Fibroblast of skin of abdomen (primary cell): Measurements from ENCODE around the gene RAB5IF. TPM values are rescaled to one million over a fixed set of nuclear protein-coding genes. Genes with fewer than 3 reads are reported as not detected.
A peak's percentile ranks its signal among the peaks of the same experiment; 100 is the strongest.
"Not testable (repeated sequence)": the region's sequence is repeated elsewhere in the genome, so short reads cannot be mapped to it uniquely, and the experiment has no call there.

Experiments
- DNase-seq: peaks from one replicate; pipeline ENCODE4 v3.0.0-alpha.2; 2013
- polyA plus RNA-seq, 2 experiments: library from polyadenylated mRNA; unstranded; fragments of 120-200 nt; gene quantifications; one replicate each; pipeline ENCODE4 v1.2.1, GENCODE V29; 2013; ENCODE audit not compliant: insufficient read length in 2 of 2

The RAB5IF gene, protein sequence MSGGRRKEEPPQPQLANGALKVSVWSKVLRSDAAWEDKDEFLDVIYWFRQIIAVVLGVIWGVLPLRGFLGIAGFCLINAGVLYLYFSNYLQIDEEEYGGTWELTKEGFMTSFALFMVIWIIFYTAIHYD
- polyA plus RNA-seq (2013, experiment 1 of 2; ENCODE audit: insufficient read length): 65.9 TPM
- polyA plus RNA-seq (2013, experiment 2 of 2; ENCODE audit: insufficient read length): 68.2 TPM

DNA sequence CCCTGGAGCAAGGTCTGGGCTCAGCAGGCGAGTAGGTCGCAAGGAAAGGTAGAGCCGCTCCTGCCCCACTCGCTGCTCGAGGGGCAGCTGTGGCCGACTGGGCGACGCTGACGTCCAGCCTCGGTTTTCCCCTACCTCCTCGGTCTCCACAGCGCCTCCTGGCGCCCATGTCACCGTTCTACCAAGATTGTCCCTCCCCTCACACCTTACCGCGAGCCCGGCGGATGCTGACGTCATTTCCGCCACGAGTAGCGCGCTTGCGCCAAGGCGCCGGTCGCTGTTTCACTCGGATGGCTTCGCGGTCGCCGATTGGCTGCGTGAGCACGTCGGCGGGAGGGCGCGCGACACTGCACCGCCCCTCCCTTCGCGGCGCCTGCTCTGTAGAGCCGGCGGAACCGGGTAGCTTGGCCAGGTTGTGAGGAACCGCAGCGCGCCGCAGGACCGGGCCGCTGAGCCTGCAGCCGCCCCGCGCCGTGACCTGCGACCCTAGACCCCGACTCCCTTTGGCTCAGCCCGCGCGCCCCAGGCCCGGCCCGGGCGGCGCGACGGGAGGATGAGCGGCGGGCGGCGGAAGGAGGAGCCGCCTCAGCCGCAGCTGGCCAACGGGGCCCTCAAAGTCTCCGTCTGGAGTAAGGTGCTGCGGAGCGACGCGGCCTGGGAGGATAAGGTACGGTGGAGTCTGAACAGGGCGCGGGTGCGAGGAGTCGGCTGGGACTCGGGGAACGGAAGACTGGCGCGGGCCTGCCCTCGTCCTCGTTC lies at the start of gene RAB5IF:
Gene RAB5IF, plus strand, starts transcription at position 381 of the 759 bp plus-strand sequence. Its CDS starts 173 bp downstream, at position 554.
- peak; percentile 98 for DNase-seq

DNA sequence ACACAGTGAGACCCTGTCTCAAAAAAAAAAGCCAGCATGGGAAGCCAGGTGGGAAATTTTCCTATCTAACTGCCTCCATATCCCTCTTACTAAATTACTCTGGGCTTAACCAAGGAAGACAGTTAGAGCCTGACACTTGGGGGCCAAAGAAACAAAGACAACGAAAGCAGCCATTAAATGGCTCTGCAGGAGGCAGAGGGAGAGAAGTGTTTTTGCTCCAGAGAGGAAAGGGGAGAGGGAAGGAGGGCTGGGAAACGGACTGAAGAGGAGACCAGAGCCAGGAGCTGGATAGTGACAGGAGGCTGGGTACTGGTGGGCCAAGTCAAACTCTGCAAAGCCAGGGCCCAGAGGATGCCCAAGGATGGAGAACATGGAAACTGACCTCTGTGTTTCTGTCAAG lies 42.9 kb upstream of the RAB5IF start:
- DNase-seq: no peak

DNA sequence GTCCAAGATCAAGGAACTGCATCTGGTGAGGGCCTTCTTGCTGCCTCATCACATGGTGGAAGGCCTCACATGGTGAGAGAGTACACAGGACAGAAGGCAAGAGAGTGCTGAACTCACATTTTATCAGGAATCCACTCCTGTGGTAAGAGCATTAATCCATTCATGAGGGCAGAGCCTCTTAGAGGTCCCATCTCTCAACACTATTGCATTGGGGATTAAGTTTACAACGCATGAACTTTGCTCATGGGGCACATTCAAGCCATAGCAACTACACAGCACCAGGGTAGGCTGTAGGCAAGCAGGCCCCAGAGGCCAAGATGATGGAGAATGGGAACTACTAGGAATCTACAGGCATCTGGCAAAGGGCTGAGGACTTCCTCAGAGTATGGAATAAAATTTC lies 42.2 kb upstream of the RAB5IF start:
- DNase-seq: no peak

DNA sequence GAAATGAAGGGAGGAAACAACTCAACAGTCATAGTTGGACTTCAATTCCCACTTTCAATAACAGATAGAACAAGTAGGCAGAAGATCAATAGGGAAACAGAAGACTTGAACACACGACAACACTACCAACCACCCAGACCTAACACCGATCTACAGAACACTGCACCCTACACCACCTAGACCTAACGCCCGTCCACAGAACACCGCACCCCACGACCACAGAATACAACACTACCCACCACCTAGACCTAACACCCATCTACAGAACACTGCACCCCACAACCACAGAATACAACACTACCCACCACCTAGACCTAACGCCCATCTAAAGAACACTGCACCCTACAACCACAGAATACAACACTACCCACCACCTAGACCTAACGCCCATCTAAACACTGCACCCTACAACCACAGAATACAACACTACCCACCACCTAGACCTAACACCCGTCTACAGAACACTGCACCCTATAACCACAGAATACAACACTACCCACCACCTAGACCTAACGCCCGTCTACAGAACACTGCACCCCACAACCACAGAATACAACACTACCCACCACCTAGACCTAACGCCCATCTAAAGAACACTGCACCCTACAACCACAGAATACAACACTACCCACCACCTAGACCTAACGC lies 41.4 kb upstream of the RAB5IF start:
- DNase-seq: not testable (repeated sequence)

DNA sequence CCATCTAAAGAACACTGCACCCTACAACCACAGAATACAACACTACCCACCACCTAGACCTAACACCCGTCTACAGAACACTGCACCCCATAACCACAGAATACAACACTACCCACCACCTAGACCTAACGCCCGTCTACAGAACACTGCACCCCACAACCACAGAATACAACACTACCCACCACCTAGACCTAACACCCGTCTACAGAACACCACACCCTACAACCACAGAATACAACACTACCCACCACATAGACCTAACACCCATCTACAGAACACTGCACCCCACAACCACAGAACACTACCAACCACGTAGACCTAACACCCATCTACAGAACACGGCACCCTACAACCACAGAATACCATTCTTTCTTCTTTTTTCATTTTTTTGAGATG lies 40.9 kb upstream of the RAB5IF start:
- DNase-seq: not testable (repeated sequence)

DNA sequence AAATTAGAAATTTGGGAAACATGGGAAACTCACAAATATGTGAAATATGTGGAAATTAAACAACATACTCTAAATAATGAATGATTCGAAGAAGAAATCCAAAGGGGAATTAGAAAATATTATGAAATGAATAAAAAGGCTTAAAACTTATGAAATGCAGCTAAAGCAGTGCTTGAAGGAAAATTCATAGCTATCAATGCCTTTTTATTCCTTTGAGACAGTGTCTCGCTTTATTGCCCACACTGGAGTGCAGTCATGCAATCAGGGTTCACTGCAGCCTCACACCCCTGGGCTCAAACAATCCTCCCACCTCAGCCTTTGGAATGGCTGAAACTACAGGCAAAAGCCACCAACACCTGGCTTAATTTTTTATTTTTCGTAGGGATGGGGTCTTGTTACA lies 40.1 kb upstream of the RAB5IF start:
- no peak for DNase-seq

DNA sequence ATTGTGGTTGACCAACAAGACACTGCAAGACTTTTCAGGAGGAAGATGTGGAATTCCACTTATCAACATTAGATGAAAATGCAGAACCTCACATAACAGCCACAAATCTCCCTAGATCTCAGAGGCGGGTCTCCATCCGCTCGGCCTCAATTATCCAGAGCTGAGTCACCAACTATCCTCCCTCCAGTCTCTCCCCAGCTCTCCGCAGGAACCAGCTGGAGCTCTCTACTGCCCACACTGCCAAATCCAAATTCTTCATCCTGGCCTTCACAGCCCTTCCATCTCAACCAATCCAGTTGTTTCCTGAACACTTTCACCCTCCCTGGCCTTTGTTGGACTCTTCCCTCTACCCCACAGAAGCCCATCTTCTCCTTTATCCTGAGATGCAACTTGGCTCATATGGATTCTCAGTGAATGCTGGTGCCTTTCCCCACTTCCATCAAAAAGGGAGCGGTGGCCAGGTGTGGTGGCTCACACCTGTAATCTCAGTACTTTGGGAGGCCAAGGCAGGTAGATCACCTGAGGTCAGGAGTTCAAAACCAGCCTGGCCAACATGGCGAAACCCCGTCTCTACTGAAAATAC lies 35.6 kb upstream of the RAB5IF start:
- DNase-seq: peak; percentile 48

DNA sequence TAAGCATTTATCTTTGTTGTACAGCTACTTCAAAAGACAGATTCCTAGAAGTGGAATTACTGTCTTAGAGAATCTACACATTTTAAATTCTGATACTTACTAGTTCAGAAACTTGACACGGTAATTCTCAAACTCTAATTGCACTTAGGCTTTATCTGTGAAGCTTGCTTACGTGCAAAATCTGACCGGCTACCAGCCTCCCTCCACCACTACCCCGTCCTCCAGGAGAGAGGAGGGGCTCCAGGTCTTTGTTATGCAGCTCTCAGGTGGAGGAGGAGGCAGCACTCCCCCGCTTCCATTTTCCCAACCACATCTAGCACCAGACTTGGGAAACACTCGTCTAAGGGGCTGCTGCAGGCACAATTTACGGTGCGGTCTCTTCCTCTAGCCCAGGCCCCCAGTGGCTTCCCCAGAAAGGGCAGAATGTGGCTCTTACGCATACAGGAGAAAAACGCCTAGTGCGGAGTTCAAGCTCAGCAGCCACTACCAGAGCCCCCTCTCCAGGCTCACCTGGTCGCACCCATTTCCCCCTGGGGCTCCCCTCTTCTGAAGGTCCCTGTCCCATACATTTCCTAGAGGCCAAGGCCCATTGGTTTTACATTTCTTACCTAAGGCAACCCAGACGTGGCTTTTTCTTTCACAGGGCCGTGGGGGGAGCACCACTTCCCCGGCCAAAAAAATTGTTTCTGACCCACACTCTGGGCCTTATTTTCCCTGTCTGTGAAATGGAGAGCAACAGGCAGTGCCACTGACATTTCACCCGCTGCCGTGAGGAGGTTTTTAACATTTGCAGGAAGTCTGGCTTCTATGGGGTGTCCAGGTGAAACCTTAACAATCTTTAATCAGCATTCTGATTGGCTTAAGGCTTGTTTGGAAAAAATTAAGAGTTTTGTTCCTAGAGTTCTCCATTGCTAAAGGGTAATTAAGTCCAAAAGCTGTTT lies 33.7 kb upstream of the RAB5IF start:
- DNase-seq: no peak

DNA sequence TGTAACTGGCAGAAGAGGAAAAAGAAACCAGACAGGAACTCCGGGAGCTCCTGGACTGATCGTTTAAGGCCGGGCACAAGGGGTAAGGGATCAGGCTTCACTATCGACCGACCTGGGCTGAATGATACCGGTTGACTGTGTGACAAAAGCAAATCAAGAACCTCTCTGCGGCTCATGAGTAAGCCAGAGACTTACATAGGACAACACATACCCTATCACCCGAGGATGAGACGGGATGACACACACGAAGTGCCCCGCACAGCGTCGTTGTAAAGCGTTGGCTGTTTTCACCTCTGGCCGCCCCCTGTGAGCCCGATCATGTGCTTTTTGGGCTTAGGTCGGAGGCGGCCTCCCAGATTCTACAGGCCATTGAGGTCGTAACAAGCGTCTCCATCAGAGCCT lies 32.9 kb upstream of the RAB5IF start:
- DNase-seq: peak; percentile 24

DNA sequence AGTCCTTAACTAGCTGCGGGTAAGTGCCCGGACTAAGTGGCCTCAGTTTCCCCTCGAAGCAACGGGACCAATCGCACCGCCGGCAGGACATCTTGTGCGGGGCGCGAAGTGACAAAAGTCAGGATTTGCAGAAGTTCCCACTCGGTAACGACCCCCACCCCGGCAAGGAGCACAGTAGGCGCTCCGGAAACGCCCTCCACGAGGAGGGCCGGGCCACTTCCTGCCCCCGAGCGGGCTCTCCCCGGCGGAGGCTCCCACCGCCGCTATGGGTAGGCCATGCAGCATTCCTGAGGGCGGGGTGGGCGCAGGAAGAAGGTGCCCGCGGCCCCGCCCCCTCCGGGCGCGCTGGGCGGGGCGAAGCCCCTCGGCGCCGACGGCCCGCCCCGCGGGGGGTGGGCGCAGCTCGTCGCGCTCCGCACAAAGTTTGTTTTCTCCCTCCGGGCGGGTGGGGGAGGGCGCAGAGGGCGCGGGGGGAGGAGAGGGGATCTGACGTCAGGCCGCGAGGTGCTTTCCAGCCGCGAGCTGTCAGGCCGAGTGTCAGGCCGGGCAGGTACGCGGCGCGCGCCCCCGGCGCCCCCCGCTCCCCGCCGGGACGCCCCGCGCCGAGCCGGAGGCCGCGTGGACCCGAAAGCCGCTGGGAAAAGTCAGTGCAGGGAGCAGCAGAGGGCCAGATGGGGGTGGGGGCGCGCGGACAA lies 32.3 kb upstream of the RAB5IF start, which contains the start of gene TGIF2:
Gene TGIF2, plus strand, starts transcription at position 495 of the 695 bp plus-strand sequence. CDS start 5,178 bp downstream, outside the sequence.
- peak; percentile 94 for DNase-seq

DNA sequence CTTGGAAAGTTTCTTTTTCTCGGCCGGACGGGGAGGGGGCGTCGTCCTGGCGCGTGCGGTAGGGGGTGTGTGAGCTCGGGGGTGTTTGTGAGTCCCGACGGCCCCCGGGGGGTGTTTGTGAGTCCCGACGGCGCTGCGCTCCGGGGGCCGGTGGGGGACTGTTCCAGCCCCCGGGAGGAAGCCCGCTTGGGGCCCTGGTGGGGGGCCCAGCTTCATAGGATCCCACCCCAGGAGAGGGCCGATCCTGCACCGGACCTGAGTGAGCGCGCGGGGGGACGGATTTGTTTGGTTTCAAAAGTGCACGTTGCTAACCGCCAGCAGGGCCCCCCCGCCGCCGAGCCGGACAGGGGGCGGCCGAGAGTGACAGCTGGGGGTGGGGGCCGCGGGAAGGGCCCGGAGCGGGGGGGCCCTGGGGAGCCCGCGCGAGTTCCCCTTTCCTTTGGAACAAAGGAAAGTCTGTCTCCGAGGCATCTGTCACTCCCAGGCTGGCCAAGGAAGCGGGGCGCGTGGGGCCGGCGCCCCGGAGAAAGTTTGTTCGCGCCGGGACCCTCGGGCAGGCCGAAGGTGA lies 31.7 kb upstream of the RAB5IF start:
- peak; percentile 11 for DNase-seq

DNA sequence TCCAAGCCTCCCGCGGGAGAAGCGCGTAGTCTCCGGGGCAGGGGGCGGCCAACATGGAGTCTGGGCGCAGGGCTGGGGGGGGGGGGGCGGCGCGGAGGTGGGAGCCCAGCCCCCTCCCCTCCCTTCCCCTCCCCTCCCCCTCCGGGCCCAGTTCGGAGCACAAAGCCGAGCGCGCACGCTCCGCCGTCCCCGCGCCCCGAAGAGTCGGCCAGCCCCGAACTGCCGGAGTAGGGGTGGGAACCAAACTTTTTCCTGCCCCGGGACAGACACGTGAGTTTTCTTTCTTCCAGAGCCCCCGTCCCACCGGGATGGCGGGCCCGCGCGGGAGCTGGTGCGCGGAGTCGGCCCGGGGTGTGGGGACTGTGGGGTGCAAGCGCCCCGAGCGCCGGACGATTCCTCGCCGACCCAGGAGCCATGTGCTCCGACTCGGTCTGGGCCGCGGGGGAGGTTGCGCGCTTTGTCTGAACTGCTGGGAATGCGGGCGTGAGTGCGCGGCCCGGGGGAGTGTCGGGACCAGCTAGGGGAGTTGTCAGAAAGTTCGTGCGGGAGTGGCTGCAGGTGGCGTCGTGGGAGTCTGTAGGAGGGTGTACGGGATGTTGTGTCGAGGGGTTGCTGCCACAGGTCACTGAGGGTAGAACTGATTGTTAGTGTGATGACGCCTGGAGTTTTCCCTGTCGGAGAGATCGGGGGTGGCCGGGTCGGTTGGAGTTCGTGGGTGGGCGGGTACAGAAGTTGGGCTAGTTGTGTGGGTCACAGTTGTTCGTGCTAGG lies 31.0 kb upstream of the RAB5IF start:
- peak; percentile 41 for DNase-seq

DNA sequence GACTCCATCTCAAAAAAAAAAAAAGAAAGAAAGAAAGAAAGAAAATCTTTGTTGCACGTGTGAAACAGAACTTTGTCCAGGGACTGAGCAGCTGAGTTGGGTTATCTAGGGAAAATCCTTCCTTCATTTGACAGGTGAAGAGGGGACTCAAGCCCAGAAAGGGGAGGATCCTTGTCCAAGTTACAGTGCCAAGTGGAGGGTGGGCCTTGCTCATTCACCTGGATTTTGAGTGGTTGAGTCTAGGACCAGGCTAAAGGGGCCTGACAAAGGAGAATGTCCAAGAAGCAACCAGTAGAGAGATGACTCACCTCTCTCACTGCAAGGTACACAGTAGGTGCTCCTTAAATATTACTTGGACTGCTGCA lies 29.5 kb upstream of the RAB5IF start:
- no peak for DNase-seq

DNA sequence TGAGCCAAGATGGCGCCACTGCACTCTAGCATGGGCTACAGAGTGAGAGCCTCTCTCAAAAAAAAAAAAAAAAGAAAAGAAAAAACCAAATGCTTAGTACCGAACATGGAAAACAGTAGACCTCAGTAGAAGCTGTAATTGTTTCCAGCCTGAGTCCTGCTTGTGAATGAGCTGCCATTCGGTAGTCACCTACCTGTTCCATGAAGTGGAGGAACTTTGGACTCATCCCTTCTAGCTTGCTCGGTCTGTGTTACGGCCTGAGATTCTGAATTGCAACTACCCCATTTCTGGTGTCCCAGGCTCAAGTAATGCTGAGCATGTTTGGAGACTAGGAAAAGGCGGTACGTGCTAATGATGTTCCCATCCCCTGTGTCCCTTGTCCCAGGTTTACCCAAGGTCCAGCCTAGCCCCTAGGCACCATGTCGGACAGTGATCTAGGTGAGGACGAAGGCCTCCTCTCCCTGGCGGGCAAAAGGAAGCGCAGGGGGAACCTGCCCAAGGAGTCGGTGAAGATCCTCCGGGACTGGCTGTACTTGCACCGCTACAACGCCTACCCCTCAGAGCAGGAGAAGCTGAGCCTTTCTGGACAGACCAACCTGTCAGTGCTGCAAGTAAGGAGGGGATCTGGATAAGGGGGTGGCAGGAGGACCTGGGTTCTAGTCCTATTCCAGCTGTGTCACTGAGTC lies 27.1 kb upstream of the RAB5IF start:
- DNase-seq: no peak

DNA sequence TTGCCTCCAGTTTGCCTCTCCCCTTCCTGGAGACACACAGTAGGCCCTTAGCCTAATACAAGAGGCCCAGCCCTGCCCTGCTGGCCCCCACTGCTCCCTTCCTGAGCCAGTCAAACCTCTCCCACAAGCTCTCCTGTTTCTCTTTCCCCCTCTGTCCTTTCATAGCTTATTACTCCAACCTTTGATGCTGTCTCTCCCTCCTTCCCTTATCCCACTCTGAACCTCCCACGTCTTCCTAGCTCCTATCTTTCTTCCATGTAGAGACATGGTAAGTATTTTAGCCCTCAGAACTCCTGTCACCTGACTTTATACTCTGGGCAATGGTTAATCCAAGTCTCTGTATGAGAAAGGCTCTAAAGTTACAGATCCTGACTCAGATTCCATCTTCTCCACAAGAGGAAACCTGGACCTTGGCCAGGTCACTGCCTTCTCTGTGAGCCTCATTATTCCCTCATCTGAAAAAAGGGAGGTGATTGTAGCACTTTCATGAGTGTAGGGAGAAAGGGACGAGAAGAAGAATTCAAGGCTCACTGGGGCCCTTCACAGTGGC lies 25.5 kb upstream of the RAB5IF start:
- DNase-seq: no peak

DNA sequence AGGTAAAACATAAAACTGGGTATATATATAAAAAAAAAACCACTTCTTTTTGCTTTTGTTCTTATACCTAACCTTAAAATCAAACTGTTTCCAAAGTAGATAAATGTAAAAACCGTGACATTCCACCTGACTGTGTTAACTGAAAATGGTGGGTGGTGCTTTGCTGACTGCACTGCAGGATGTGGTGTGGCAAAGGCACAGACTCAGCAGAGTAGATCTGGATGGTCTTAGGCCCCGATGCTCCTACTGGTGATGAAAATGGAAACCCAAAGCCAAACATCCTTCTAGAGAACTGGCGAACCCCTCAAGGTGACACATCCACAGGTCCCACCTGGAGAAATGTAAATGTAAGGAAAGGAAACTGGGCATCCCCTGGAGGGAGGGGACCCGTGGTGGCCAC lies 23.3 kb upstream of the RAB5IF start:
- DNase-seq: no peak

DNA sequence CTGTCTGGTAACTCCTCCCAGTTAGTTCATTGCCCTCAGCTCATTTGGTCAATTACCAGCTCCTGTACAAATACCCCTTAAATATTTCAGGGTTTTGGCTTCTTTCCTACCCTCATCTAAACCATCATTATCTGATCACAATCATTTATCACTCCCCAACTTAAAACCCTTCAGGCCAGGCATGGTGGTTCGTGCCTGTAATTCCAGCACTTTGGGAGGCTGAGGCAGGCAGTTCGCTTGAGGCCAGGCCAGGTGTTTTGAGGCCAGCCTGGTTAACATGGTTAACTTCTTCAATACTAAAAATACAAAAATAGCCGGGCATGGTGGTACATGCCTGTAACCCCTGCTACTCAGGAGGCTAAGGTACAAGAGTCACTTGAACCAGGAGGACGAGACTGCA lies 22.8 kb upstream of the RAB5IF start:
- no peak for DNase-seq

DNA sequence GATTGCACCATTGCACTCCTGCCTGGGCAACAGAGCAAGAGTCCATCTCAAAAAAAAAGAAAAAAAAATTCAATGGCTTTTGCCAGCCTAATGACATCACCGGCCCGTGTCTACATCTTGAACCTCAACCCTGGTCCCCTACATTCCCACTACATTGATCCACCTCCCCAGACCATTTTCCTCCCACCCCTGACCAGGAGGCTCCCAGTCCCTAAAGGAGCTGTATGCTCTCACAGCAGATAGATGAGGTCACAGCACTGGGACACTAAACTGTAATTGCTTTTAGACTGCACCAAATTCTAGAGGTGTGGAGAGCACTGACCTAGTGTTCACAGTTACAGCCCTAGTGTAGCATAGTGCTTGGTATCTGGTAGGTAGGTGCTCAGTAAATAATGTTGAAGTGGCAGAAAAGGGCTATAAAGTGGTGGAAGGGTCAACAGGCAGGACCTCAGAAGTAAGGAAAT lies 21.5 kb upstream of the RAB5IF start:
- no peak for DNase-seq

DNA sequence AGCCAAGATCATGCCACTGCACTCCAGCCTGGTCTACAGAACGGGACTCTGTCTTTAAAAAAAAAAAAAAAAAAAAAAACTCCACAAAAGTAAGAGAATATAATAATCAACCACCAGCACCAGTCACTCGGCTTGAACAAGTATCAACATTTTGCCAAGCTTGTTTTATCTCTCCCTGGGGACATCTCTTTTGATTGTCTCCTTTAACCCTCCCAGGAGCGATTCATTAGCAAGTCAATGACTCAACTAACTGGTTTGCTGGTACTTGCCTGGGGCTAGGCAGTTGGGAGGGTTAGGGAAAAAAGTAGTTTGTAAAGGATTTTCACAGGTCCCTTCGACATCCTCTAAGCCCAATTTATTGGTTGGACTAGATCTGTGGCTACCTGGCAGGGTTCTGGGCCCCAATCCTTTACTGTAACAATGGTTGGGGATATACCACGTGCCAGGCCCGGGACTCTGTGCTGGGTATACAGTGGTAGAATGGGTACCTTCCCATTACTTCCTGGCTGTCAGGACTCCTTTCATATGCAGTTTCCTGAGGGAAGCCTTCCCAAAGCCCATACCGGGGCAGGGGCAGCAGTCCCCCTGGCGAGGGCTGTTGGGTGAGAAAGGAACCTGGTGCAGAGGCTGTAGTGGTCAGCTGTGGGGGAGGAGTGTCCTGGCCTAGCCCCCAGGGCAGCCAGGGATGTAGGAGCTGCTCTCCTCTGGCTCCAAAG lies 20.0 kb upstream of the RAB5IF start:
- DNase-seq: peak; percentile 38
